GM23248 (cell line): ENCODE results near the gene TENM3.

Experiments
- EZH2 ChIP-seq: fragments of 200-600 bp; sonication (generic); IDR thresholded peaks from 2 replicates; pipeline ENCODE4 v1.6.1; 2018; ENCODE audit warnings: antibody characterized with exemption, mild to moderate bottlenecking; ENCODE audit not compliant: insufficient read depth, poor library complexity, severe bottlenecking
- EZH2phosphoT487 ChIP-seq: fragments of 200-600 bp; sonication (generic); IDR thresholded peaks from 2 replicates; pipeline ENCODE4 v1.6.1; 2018; ENCODE audit warnings: antibody characterized with exemption, moderate library complexity, mild to moderate bottlenecking, low read depth; ENCODE audit not compliant: insufficient read depth

DNA sequence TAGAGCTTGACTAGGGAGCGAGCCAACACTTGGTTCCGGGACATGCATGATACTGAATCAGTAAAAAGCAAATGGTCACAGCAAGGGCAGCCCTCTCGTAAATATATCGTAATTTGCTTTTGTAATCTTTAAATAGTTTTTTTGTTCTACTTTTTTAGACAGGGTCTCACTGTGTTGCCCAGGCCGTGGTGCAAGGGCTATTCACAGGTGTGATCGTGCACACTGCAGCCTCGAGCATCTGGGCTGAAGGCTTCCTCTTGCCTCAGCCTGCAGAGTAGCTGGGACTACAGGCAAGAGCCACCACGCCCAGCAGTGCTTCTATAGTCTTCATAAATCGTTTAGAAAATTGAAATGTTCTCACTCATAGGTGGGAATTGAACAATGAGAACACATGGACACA lies 309.7 kb downstream of the TENM3 start:
- TF ChIP-seq EZH2 (no peak), EZH2phosphoT487 (no peak)
